ENCODE results near the gene GJC2. TPM values are rescaled to one million over a fixed set of nuclear protein-coding genes. Genes with fewer than 3 reads are reported as not detected.
A peak's percentile ranks its signal among the peaks of the same experiment; 100 is the strongest.

Gene GJC2
- total RNA-seq, 1 donor from 2014 or later: 0.50 TPM

DNA sequence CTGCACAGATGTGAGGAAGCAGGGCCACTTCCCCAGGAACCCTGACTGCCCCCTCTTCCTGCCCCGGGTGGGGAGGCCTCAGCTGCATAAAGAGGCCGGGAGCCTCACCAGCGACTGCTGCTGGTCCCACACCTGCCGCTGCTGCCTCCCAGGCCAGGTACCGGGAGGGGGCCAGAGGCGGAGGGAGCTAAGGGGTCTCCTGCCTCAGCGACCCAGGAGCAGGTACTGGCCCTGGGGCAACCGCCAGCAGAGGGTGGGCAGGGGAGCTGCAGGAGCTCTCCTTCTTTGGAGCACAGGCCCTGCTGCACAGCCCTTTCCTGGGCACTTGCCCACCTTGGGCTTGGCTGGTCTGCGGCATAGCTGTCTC, 6.8 kb downstream of the GJC2 start:
- DNase-seq (ENCODE audit: low spot score) (no peak), ATAC-seq (no peak)

DNA sequence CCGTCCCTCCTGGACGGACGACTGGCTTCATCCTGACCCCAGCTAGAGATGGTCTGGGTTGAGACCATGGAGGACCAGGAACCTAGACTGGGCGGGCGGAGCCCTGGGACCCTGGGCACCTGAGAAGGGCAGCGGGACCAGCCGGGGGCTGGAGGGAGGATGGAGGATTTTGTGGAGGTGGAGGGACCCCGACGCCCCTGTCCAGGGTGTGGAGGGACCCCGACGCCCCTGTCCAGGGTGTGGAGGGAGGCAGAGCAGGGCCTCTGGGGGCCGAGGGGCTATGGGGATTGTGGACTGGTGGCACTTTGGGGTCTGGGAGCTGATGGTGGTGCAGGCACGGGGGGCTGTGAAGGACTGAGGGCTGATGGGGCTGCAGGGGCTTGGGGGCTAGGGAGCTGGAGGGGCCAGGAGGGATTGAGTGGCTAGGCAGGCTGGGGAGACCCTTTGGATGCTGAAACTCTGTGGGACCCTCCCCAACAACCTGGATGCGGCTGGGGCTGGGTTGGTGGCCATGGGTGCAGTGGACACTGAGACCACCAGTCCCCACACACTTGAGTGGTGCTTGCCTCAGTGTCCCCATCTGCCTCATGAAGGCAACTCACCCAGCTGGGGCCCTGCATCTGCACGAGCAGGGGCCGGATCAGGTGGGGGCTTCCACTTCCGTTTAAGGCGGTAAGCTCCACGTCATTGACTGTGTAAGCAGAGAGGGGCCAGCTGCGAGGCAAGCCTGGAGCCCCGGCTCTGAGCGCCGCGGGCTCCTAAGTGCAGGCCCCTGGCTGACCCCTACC, 7.4 kb downstream of the GJC2 start:
- DNase-seq (ENCODE audit: low spot score) (no peak), ATAC-seq (no peak)

DNA sequence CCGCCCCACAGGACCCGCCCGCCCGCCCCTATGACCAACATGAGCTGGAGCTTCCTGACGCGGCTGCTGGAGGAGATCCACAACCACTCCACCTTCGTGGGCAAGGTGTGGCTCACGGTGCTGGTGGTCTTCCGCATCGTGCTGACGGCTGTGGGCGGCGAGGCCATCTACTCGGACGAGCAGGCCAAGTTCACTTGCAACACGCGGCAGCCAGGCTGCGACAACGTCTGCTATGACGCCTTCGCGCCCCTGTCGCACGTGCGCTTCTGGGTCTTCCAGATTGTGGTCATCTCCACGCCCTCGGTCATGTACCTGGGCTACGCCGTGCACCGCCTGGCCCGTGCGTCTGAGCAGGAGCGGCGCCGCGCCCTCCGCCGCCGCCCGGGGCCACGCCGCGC, 8.0 kb downstream of the GJC2 start:
- ATAC-seq (no peak), DNase-seq (ENCODE audit: low spot score) (no peak)

DNA sequence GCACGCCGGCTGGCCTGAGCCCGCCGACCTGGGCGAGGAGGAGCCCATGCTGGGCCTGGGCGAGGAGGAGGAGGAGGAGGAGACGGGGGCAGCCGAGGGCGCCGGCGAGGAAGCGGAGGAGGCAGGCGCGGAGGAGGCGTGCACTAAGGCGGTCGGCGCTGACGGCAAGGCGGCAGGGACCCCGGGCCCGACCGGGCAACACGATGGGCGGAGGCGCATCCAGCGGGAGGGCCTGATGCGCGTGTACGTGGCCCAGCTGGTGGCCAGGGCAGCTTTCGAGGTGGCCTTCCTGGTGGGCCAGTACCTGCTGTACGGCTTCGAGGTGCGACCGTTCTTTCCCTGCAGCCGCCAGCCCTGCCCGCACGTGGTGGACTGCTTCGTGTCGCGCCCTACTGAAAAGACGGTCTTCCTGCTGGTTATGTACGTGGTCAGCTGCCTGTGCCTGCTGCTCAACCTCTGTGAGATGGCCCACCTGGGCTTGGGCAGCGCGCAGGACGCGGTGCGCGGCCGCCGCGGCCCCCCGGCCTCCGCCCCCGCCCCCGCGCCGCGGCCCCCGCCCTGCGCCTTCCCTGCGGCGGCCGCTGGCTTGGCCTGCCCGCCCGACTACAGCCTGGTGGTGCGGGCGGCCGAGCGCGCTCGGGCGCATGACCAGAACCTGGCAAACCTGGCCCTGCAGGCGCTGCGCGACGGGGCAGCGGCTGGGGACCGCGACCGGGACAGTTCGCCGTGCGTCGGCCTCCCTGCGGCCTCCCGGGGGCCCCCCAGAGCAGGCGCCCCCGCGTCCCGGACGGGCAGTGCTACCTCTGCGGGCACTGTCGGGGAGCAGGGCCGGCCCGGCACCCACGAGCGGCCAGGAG, 8.6 kb downstream of the GJC2 start:
- DNase-seq (ENCODE audit: low spot score) (no peak), ATAC-seq (no peak)

DNA sequence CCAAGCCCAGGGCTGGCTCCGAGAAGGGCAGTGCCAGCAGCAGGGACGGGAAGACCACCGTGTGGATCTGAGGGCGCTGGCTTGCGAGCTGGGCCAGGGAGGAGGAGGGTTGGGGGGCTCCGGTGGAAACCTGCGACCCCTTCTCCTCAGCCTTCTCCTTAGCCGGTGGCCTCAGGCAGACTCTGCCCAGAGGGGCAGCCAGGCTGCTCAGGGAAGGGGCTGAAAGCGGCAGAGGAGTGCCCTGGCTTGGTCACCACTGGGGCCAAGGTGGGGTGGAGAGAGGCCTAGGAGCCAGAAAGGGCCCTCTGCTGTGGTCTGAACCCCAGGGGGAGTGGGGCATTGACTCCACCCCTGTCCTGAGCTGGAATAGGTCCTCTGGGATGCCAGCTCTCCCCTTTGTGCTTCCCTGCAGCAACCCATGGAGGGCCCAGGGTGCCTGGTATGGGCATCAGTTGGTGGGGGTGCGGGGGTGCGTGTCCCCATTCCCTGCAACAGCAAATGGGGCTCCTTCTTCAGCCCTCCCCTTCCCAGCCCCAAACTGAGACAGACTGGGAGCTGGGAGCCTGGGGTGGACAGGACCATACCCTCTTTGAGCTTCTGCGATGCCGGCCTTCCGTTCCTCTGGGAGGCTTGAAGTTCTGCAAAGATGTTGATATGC, 9.4 kb downstream of the GJC2 start:
- DNase-seq (ENCODE audit: low spot score) (no peak), ATAC-seq (no peak)

DNA sequence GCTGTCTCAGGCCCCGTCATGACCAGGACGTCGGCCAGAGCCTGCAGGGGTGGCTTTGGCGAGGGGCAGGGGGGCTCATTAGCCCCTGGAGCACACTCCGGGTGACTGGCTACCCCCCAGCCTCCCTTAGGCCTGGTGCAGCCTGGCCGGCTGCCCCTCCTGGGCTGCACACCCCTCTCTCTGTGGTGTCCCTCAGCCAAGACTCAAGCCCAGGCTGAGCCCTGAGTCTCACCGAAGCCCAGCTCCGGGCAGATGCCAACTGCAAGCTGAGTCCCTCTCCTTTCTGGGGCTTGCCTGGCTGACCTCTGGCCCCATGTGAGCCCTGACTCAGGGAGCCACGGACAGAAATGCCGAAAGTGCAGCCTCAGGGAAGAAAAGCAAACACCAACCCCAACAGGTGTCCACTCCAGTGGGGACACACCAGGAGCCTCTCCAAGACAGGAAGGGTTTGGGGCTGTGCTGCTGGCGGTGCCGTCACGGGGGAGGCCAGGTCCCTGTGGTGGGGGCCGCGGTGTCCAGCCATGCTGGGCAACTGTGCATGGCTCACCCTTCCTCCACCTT, 10.6 kb downstream of the GJC2 start:
- no peak for DNase-seq (ENCODE audit: low spot score)
- no peak for ATAC-seq

DNA sequence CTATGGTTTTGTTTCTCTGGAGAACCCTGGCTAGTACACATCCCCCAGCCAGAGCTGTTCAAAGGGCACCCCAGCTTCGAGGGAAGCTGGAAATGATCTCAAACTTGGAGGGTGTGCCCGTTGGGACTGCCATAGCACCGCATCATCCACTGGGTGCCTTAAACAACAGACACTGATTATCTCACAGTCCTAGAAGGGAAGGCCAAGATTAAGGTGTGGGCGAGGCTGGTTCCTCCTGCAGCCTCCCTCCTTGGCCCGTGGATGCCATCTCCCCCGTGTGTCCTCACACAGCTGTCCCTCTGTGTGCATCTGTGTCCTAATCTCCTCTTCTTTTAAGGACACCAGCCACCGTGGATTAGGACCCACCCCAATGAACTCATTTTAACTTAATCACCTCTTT, 11.6 kb downstream of the GJC2 start:
- DNase-seq (ENCODE audit: low spot score) (no peak), ATAC-seq (no peak)

DNA sequence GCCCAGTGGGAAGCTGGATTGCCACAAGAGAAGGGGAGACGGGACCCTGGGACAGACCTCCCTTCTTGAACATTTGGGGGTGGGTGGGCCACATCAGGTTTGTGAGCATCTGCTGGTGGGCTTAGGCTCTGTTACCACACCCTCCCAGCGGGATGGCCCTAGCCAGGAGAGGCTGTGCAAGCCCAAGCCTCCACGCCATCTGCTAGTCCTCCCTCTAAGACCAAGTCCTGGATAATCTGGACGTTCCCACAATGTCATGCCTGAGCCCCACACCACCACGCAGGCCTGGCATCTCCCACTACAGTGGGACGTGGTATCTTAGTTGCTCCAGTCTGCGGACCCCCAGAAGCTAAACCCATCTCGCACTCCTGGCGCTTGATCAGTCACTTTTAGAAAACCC, 12.1 kb downstream of the GJC2 start:
- DNase-seq (ENCODE audit: low spot score): no peak
- ATAC-seq: no peak

DNA sequence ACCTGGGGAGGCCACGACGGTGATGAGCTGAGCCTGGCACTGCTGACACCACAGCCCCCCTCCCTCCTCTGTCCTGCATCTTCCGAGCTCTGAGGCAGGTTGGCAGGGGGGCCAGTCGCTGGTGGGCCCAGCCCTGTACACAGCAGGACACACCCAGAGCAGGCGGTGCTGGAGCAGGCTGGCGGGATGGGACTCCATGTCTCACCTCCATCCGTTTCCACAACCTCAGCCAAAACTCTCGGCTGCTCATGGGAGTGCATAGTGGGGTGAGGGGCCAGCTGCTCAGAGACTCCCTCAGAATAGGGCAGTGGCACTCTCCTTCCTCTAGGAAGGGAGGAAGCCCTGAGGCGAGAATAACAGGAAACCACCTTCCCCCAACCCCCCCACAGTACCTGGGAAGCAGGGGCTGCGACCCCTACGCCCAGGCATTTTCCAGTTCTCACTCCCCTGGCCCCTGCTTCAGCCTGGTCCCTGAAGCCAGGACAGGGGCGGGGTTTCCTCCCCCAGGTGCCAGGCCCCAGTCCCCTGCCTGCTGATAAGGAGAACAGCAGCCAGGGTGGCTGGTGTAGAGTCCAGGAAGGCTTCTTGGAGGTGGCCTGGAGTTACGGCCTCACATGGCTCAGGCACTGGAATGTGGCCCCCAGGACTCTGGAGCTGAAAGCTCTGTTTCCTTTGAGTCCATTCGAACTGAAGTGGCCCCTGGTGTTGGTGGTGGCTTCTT, 12.7 kb downstream of the GJC2 start:
- DNase-seq (ENCODE audit: low spot score) (peak; percentile 37), ATAC-seq (no peak)

DNA sequence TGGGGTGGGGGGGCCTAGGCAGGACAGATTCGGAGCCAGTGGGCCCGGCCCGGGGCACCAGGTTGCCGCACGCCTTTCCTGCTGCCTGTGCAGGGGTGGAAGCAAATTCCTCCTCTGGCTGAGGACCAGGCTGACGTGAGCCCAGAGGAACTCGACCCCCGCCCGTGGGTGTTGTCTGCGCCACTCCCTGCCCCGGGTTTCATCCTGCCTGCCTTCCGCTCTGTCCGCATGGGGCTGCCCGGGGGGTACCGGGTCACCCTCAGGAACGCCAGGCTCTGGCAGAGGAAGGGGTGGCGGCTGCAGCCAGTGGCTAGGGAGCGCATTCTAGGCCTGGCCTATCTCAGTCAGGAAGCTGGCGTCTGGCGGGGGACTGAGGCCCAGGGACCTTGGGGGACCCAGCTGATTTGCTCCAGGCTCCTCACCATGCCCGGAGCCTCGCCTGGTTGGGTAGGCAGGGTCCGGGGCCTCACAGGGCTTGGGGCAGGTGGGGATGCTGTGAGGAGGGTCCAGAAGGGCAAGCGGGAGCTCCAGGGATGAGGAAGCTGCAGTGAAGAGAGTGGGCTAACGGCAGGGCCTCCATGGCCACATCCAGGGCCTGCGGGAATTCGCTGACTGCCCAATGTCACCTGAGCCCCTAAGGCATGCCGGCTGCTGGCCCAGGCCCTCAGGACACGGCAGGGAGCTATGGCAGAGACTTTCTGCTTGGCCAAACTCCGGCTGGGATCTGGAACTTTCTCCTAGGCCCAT, 13.4 kb downstream of the GJC2 start:
- ATAC-seq (no peak), DNase-seq (ENCODE audit: low spot score) (no peak)

DNA sequence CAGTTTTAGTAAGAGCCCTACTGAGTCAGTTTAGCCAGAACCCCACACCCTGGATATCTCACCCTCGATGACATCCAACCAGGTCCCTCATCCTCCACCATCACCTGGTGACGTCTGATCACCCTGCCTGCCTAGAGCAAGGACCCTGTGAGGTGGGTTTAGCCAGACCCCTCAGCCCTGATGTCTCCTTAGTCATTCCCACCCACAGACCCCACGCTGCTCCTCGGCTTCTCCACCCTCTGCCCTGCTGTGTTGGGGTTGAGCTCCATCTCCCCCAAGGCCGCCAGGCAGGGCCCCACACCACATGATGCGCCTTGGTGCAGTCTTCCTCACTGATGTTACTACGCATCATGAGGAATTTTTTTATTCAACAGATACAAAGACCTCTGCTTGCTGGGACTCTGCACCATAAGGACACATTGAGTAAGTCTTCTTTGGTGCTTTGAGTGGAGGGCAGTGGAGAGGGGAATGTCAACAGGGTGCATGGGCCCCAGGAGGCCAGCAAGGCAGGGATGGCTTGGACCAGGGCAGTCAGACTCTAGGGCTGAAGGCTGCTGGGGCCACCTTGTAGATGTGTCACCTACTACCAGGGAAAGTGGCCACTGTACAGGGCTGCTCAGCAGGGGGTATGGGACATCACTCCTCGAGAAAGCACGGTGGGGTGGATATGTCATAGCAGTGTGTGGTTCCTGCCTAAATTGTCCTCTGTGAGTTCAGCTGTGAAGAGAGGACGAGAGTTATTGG, 14.2 kb downstream of the GJC2 start:
- DNase-seq (ENCODE audit: low spot score) (peak; percentile 44), ATAC-seq (no peak)

DNA sequence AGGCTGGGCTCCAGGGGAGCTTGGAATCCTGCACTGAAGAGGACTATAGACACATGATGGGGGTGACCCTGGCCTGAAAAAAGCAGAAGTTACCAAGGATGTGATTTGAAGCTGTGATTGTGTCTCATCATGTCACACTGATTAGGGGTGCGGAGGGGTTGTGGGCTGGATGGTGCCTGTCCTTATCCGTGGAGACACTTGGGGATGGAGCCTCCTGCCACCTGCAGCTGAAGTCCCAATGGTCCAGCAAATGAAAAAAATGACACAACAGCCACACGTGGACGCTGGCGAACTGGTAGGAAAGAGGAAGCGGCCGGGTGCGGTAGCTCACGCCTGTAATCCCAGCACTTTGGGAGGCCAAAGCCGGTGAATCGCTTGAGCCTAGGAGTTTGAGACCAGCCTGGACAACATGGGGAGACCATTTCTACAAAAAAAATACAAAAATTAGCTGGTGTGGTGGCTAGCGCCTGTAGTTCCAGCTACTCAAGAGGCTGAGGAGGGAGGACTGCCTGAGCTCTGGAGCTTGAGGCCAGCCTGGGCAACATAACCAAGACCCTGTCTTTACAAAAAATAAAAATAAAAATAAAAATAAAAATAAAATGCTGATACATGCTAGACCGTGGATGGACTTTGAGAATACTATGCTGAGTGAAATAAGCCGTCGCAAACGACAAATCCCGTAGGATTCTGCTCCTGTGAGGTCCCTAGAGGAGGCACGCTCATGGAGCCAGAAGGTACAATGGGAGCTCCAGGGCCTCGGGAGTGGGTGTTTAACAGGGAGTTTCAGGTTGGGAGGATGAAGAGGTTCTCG, 15.0 kb downstream of the GJC2 start:
- DNase-seq (ENCODE audit: low spot score): no peak
- ATAC-seq: peak; percentile 0

DNA sequence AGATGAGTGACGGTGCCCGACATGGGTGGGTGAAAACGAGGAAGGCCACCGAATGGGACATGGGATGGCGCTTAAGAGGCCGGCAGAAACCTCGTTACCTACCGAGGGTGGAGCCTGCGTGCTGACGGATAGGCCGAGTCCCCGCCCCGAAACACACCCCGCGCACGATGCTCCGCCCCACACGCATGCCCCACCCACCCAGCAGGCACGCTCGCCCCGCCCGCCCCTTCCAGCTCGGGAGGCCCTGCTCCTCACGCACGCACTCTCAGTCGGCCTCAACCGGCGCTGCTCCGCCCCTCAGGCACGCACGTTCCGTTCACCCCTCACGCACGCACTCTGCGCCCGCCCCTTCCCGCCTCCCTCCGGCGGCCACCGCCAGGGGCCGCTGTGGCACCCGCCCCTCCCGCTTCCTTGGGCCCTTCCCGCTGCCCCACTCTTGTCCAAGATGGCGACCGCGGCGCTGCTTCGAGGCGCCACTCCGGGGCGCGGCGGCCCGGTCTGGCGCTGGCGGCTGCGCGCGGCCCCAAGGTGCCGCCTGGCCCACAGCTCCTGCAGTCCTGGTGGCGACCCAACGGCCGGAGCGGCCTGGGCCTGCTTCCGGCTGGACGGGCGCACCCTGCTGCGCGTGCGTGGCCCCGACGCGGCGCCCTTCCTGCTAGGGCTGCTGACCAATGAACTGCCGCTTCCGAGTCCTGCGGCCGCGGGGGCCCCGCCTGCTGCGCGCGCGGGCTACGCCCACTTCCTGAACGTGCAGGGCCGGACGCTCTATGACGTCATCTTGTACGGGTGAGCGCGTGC, 15.8 kb downstream of the GJC2 start, which contains the start of gene IBA57:
Gene IBA57 (plus strand): TSS at position 433 of the 798 bp plus-strand sequence. CDS start 13 bp downstream, at position 446.
- peak; percentile 87 for ATAC-seq
- peak; percentile 99 for DNase-seq (ENCODE audit: low spot score)

DNA sequence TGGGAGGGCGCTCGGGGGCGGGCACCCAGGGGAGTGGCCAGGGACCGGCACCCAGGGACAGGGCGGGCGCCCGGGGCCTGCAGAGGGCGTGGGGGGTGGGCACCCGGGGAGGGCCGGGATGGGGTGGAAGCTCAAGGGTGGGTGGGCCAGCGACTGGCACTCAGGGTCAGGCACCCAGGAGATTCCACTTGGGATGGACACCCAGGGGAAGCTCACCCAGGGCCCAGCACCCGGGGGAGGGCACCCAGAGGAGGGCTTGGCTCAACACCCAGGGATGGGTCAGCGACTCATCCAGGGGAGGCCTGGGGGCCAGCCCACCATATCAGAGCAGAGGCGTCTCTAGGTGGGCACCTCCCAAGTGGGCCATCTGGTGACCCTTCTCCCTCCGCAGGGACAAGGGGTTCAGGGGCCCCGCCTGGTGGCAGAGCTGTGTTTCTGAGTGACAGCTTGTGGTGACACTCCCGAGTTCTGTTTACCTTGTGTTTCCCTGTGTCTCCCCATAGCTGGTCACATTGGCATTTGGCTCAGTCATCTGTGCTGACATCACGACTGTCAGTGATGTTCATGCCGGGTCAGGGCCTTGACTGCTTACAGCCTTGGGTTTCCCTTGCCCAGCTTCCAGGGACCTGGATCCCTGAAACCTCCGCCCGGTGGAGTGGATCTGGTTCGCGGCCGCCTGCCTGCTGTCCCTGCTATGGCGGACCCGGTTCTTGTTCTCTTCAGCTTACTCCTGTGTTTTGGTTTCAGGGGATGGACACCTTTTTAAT, 16.6 kb downstream of the GJC2 start:
- DNase-seq (ENCODE audit: low spot score): peak; percentile 72
- ATAC-seq: peak; percentile 16

DNA sequence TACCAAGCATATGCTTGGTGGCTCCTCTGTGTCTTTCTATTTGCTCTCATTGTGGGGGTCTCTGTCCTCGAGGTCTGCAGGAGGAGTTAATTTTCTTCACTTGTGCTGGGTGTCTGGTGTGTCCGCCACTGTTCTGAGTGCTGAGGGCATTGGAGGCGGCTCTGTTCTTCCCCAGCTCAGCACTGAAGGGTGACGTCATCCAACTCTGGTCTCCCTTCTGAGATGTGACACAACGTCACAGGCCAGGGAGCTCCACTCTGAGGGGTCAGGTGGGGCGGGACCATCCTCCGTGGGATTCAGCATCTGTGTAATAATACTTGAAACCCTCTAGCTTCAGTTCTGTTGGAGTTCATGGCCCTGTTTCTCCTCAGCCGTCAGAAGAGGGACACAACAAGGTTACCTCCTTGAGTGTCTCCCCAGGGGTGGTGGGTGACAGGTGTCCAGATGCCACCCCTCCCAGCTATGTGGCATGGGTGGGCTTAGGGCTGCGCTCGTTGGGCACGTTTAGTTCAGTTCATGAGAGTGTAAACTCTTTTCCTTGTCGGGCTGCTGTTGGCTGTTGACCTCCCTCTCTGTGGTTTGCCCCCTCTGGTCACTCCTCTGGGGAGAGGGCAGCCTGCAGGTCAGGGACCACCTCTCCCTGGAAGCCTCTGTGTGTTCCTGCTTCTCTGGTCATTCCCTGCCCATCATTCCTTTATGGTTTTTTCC, 19.0 kb downstream of the GJC2 start:
- no peak for ATAC-seq
- no peak for DNase-seq (ENCODE audit: low spot score)

DNA sequence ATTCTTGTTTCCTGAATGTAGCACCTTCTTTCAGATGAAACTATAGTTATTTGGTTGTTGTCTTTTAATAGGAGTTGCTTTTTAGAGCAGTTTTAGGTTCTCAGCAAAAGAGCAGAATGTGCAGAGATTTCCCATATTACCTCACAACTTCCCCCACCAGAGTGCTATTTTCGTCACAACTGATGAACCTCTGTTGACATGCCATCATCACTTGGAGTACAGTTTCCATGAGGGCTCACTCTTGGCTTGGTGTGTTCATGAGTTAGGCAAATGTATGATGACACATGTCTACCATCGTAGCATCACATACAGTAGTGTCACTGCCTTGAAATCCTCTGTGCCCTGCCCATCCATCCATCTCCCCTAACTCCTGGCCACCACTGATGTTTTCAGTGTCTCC, 19.6 kb downstream of the GJC2 start:
- DNase-seq (ENCODE audit: low spot score) (no peak), ATAC-seq (no peak)
